GM23248 (cell line): ENCODE results near the gene GOLGA2.

Experiments used
- EZH2 ChIP-seq: fragments of 200-600 bp; sonication (generic); IDR thresholded peaks from 2 replicates; pipeline ENCODE4 v1.6.1; 2018; ENCODE audit warnings: antibody characterized with exemption, mild to moderate bottlenecking; ENCODE audit not compliant: insufficient read depth, poor library complexity, severe bottlenecking
- EZH2phosphoT487 ChIP-seq: fragments of 200-600 bp; sonication (generic); IDR thresholded peaks from 2 replicates; pipeline ENCODE4 v1.6.1; 2018; ENCODE audit warnings: antibody characterized with exemption, moderate library complexity, mild to moderate bottlenecking, low read depth; ENCODE audit not compliant: insufficient read depth

GRCh38 chr9:128296340-128297220 lies 20.8 kb upstream of the GOLGA2 start:
- TF ChIP-seq EZH2 (no peak), EZH2phosphoT487 (no peak)
